Neural crest cell (in vitro differentiated cells): ENCODE data around the gene BIVM. TPM values are rescaled to one million over a fixed set of nuclear protein-coding genes. Genes with fewer than 3 reads are reported as not detected.

ENCODE experiments used
- DNase-seq: peaks from one replicate; pipeline ENCODE4 v3.0.0; 2021; ENCODE audit warnings: low read depth, mixed read lengths, low spot score
- H3K27ac Mint-ChIP-seq: one replicate; pipeline ENCODE4 v1.8.0; 2021; ENCODE audit warnings: mild to moderate bottlenecking, mixed read lengths; ENCODE audit not compliant: unreplicated experiment
- H3K27me3 Mint-ChIP-seq: 2 replicates; pipeline ENCODE4 v1.8.0; 2021; ENCODE audit warnings: low read depth, mild to moderate bottlenecking, mixed read lengths
- H3K36me3 Mint-ChIP-seq: 2 replicates; pipeline ENCODE4 v1.8.0; 2021; ENCODE audit warnings: low read depth, mild to moderate bottlenecking, mixed read lengths
- H3K4me1 Mint-ChIP-seq: 2 replicates; pipeline ENCODE4 v1.8.0; 2021; ENCODE audit warnings: mixed read lengths
- H3K4me3 Mint-ChIP-seq: one replicate; pipeline ENCODE4 v1.8.0; 2021; ENCODE audit warnings: mild to moderate bottlenecking, mixed read lengths
- H3K9me3 Mint-ChIP-seq: 2 replicates; pipeline ENCODE4 v1.8.0; 2021; ENCODE audit warnings: mixed read lengths
- CTCF ChIP-seq: fragments of 200-600 bp; sonication (generic); conservative IDR thresholded peaks from 2 replicates; pipeline ENCODE4 v1.5.0; 2021; ENCODE audit warnings: antibody characterized with exemption, mild to moderate bottlenecking
- total RNA-seq: library from RNA; stranded (reverse); gene quantifications from 2 replicates; pipeline ENCODE4 v1.2.1, GENCODE V29; 2021

BIVM gene
- total RNA-seq, 1 donor from 2014 or later, result 26.4 TPM

GRCh38 chr13:102875256-102875655 lies 76.3 kb downstream of the BIVM start:
- H3K9me3 Mint-ChIP-seq, result no peaks in the 10 kb centered on the region
- no peak for TF ChIP-seq CTCF
- H3K36me3 Mint-ChIP-seq, result peaks cover 14% of the 10 kb centered on the region
- peaks cover 36% of the 10 kb centered on the region for H3K4me1 Mint-ChIP-seq
- DNase-seq, result no peak
- H3K27ac Mint-ChIP-seq, result peak overlapping the region; percentile 63
- H3K27me3 Mint-ChIP-seq, result no peaks in the 10 kb centered on the region
- no peak overlapping the region for H3K4me3 Mint-ChIP-seq

GRCh38 chr13:102877303-102877702 lies 78.4 kb downstream of the BIVM start:
- H3K36me3 Mint-ChIP-seq, result peaks cover 14% of the 10 kb centered on the region
- no peak overlapping the region for H3K4me3 Mint-ChIP-seq
- no peak for TF ChIP-seq CTCF
- peaks cover 32% of the 10 kb centered on the region for H3K4me1 Mint-ChIP-seq
- H3K27me3 Mint-ChIP-seq, result no peaks in the 10 kb centered on the region
- H3K27ac Mint-ChIP-seq, result no peak overlapping the region
- H3K9me3 Mint-ChIP-seq, result no peaks in the 10 kb centered on the region
- no peak for DNase-seq

GRCh38 chr13:102878481-102878880 lies 79.6 kb downstream of the BIVM start:
- H3K27ac Mint-ChIP-seq, result no peak overlapping the region
- no peak for DNase-seq
- H3K36me3 Mint-ChIP-seq, result peaks cover 15% of the 10 kb centered on the region
- TF ChIP-seq CTCF, result no peak
- no peaks in the 10 kb centered on the region for H3K27me3 Mint-ChIP-seq
- H3K4me1 Mint-ChIP-seq, result peaks cover 32% of the 10 kb centered on the region
- H3K4me3 Mint-ChIP-seq, result no peak overlapping the region
- H3K9me3 Mint-ChIP-seq, result peaks cover 2% of the 10 kb centered on the region

- Mint-ChIP-seq H3K27me3 (no peaks in the 10 kb centered on the region), H3K36me3 (peaks cover 19% of the 10 kb centered on the region), H3K27ac (no peak overlapping the region), H3K9me3 (peaks cover 3% of the 10 kb centered on the region), H3K4me1 (peaks cover 29% of the 10 kb centered on the region), H3K4me3 (no peak overlapping the region)
- DNase-seq, result no peak
- no peak for TF ChIP-seq CTCF
Observed at GRCh38 chr13:102879793-102880499, 81.0 kb downstream of the BIVM start.

- peaks cover 3% of the 10 kb centered on the region for H3K9me3 Mint-ChIP-seq
- TF ChIP-seq CTCF, result no peak
- peaks cover 9% of the 10 kb centered on the region for H3K4me1 Mint-ChIP-seq
- no peak overlapping the region for H3K4me3 Mint-ChIP-seq
- H3K27me3 Mint-ChIP-seq, result no peaks in the 10 kb centered on the region
- H3K36me3 Mint-ChIP-seq, result peaks cover 9% of the 10 kb centered on the region
- no peak overlapping the region for H3K27ac Mint-ChIP-seq
- no peak for DNase-seq
Observed at GRCh38 chr13:102881819-102882686, 83.1 kb downstream of the BIVM start.

Other genes with a start within 250 kb of the BIVM start
- gene TPP2, start 202.1 kb upstream of the BIVM start, total RNA-seq, result 62.7 and 65.9 TPM in 2 replicates
- not detected in 2 replicates for gene METTL21C, start 104.1 kb upstream of the BIVM start, total RNA-seq
- gene TEX30, start 25.3 kb upstream of the BIVM start, total RNA-seq, result 22.7 and 23.3 TPM in 2 replicates
- 29.9 and 31.1 TPM in 2 replicates for gene POGLUT2, start 143 bp upstream of the BIVM start, total RNA-seq
- 39.2 and 41.5 TPM in 2 replicates for gene ERCC5, start 46.9 kb downstream of the BIVM start, total RNA-seq